Measurements from ENCODE around the gene CEMIP.

DNA sequence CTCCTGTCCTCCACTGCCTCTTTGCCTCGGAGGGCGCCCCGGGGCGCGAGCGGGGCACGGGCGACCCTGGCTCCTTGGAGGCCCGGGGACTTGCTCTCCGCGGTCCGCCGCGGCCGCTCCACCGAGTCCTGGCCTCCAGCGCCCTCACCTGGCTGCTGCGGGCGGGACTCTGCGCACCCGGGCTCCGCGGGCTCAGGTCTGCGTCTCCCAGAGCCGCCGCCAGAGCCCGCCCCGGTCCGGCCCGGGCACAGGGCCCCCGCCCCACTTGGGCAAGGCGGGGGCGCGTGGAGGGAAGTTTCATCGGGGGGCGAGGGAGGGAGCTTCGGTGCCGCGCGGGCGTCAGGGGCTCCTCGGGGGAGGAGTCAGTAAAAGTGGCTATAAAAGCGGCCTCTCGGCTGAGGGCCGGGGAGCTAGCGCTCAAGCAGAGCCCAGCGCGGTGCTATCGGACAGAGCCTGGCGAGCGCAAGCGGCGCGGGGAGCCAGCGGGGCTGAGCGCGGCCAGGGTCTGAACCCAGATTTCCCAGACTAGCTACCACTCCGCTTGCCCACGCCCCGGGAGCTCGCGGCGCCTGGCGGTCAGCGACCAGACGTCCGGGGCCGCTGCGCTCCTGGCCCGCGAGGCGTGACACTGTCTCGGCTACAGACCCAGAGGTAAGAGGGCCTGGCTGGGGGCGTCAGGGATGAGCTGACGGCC, at the start of gene CEMIP:
- TF ChIP-seq CTCF (IDR thresholded peaks at IDR 0.05): peak; percentile 96
- no peak for TF ChIP-seq ZFX (IDR thresholded peaks at IDR 0.05; ENCODE audit: borderline replicate concordance)
